ENCODE data around the gene CFAP68. TPM values are rescaled to one million over a fixed set of nuclear protein-coding genes. Genes with fewer than 3 reads are reported as not detected.

CFAP68 gene
- total and polyA plus RNA-seq, 4 donors: 6.6 to 22.0 (median 13.3) TPM

Other genes with a start within 250 kb of the CFAP68 start
- 10 to 100 TPM; 21.9 to 27.2 TPM for gene PPP2R1B, start 113.2 kb upstream of the CFAP68 start, total RNA-seq
- 1 to 10 TPM; 3.5 to 7.4 TPM for gene PPP2R1B, start 113.2 kb upstream of the CFAP68 start, polyA plus RNA-seq
- 10 to 100 TPM; 25.1 to 27.8 TPM for gene ALG9, start 8.0 kb upstream of the CFAP68 start, total RNA-seq
- 10 to 100 TPM in 1 of 2 donors, 1 to 10 TPM in 1; 6.4 to 31.0 TPM for gene ALG9, start 8.0 kb upstream of the CFAP68 start, polyA plus RNA-seq
- gene FDXACB1, start 376 bp upstream of the CFAP68 start, total RNA-seq: 1 to 10 TPM; 1.4 to 1.9 TPM
- 1 to 10 TPM in 1 of 2 donors, under 1 TPM in 1; 0.95 to 1.0 TPM for gene FDXACB1, start 376 bp upstream of the CFAP68 start, polyA plus RNA-seq
- 1,000 to 10,000 TPM in 1 of 2 donors, 100 to 1,000 TPM in 1; 323 to 2,347 TPM for gene CRYAB, start 32.2 kb downstream of the CFAP68 start, total RNA-seq
- gene CRYAB, start 32.2 kb downstream of the CFAP68 start, polyA plus RNA-seq: 100 to 1,000 TPM; 483 to 702 TPM
- gene HSPB2, start 33.2 kb downstream of the CFAP68 start, total RNA-seq: 10 to 100 TPM; 18.1 to 24.8 TPM
- gene HSPB2, start 33.2 kb downstream of the CFAP68 start, polyA plus RNA-seq: 10 to 100 TPM; 13.8 to 60.2 TPM
- gene C11orf52, start 39.4 kb downstream of the CFAP68 start, total RNA-seq: 1 to 10 TPM; 2.7 to 5.2 TPM
- gene C11orf52, start 39.4 kb downstream of the CFAP68 start, polyA plus RNA-seq: 1 to 10 TPM; 5.3 to 5.6 TPM
- 10 to 100 TPM; 54.4 to 61.8 TPM for gene DIXDC1, start 57.8 kb downstream of the CFAP68 start, total RNA-seq
- gene DIXDC1, start 57.8 kb downstream of the CFAP68 start, polyA plus RNA-seq: 10 to 100 TPM; 29.8 to 33.0 TPM
- 10 to 100 TPM; 20.7 to 20.8 TPM for gene DLAT, start 145.9 kb downstream of the CFAP68 start, total RNA-seq
- 10 to 100 TPM; 11.9 to 12.8 TPM for gene DLAT, start 145.9 kb downstream of the CFAP68 start, polyA plus RNA-seq
- 1 to 10 TPM in 1 of 2 donors, under 1 TPM in 1; 0.49 to 1.4 TPM for gene PIH1D2, start 194.5 kb downstream of the CFAP68 start, total RNA-seq
- gene PIH1D2, start 194.5 kb downstream of the CFAP68 start, polyA plus RNA-seq: 10 to 100 TPM in 1 of 2 donors, 1 to 10 TPM in 1; 1.0 to 10.3 TPM
- gene NKAPD1, start 194.8 kb downstream of the CFAP68 start, total RNA-seq: 10 to 100 TPM; 14.7 to 16.3 TPM
- gene NKAPD1, start 194.8 kb downstream of the CFAP68 start, polyA plus RNA-seq: 10 to 100 TPM; 14.4 to 19.7 TPM
- 10 to 100 TPM; 30.4 to 31.9 TPM for gene TIMM8B, start 207.2 kb downstream of the CFAP68 start, total RNA-seq
- gene TIMM8B, start 207.2 kb downstream of the CFAP68 start, polyA plus RNA-seq: 100 to 1,000 TPM in 1 of 2 donors, 10 to 100 TPM in 1; 45.4 to 131 TPM
- gene SDHD, start 207.3 kb downstream of the CFAP68 start, total RNA-seq: 10 to 100 TPM; 58.4 to 65.2 TPM
- gene SDHD, start 207.3 kb downstream of the CFAP68 start, polyA plus RNA-seq: 100 to 1,000 TPM in 1 of 2 donors, 10 to 100 TPM in 1; 96.3 to 157 TPM

All from aorta (tissue), 4 donors.